Activated T-cell treated with anti-CD3 and anti-CD28 coated beads for 24 hours (primary cell): ENCODE measurements around the gene RPS27A.
A peak's percentile ranks its signal among the peaks of the same experiment; 100 is the strongest.
"Not testable (repeated sequence)": the region's sequence is repeated elsewhere in the genome, so short reads cannot be mapped to it uniquely, and the experiment has no call there.

Source experiments
- DNase-seq: peaks from one replicate; pipeline ENCODE4 v3.0.0-alpha.2; 2020; ENCODE audit warnings: low read depth

RPS27A gene

GRCh38 chr2:55232084-55232862 lies at the start of gene RPS27A, which contains the start of gene CLHC1:
RPS27A (plus strand) TSS chr2:55232688; CDS start chr2:55232825, 137 bp downstream.
CLHC1 (minus strand) TSS chr2:55232293; CDS start chr2:55222411, 9,882 bp downstream.
- peak; percentile 90 for DNase-seq

GRCh38 chr2:55186837-55187236 lies 45.7 kb upstream of the RPS27A start:
- not testable (repeated sequence) for DNase-seq

GRCh38 chr2:55191888-55192287 lies 40.6 kb upstream of the RPS27A start:
- DNase-seq, result not testable (repeated sequence)

- no peak for DNase-seq
These were observed 36.0 kb upstream of the RPS27A start for GRCh38 chr2:55196526-55196925.

- DNase-seq, result no peak
These were observed 32.1 kb upstream of the RPS27A start for GRCh38 chr2:55200416-55200815.

- no peak for DNase-seq
These were observed 28.0 kb upstream of the RPS27A start for GRCh38 chr2:55204536-55204935.

- DNase-seq, result no peak
These were observed 27.5 kb upstream of the RPS27A start for GRCh38 chr2:55204950-55205349.

GRCh38 chr2:55213822-55214221 lies 18.7 kb upstream of the RPS27A start:
- DNase-seq, result no peak

GRCh38 chr2:55223958-55224760 lies 8.3 kb upstream of the RPS27A start:
- no peak for DNase-seq

GRCh38 chr2:55224761-55225261 lies 7.7 kb upstream of the RPS27A start:
- DNase-seq, result no peak

- DNase-seq, result no peak
These were observed 6.9 kb upstream of the RPS27A start for GRCh38 chr2:55225481-55226020.

GRCh38 chr2:55227437-55228225 lies 4.9 kb upstream of the RPS27A start:
- not testable (repeated sequence) for DNase-seq

GRCh38 chr2:55228226-55228563 lies 4.3 kb upstream of the RPS27A start:
- no peak for DNase-seq

GRCh38 chr2:55229221-55229620 lies 3.3 kb upstream of the RPS27A start:
- DNase-seq, result no peak

GRCh38 chr2:55230551-55230950 lies 1.9 kb upstream of the RPS27A start:
- no peak for DNase-seq

- DNase-seq, result no peak
These were observed 873 bp upstream of the RPS27A start for GRCh38 chr2:55231546-55232083.

- DNase-seq, result no peak
These were observed 572 bp downstream of the RPS27A start for GRCh38 chr2:55232863-55233657.

GRCh38 chr2:55233658-55233940 lies 1.1 kb downstream of the RPS27A start:
- DNase-seq, result no peak

- DNase-seq, result no peak
These were observed 3.4 kb downstream of the RPS27A start for GRCh38 chr2:55235724-55236538.

GRCh38 chr2:55236992-55237543 lies 4.6 kb downstream of the RPS27A start:
- no peak for DNase-seq
